Coronary artery (tissue), 2 donors: ENCODE measurements around the gene S100A3.

ENCODE experiments used
- DNase-seq: peaks from one replicate; pipeline ENCODE4 v3.0.0-alpha.2; 2017; ENCODE audit warnings: low spot score
- H3K27ac ChIP-seq, 2 donors: fragments of 200-600 bp; sonication (generic); one replicate each; pipeline ENCODE4 v1.5.1; 2016 to 2019
- H3K4me3 ChIP-seq: fragments of 200-600 bp; sonication (generic); 2 replicates; pipeline ENCODE4 v1.5.1; 2016; ENCODE audit warnings: mild to moderate bottlenecking, moderate library complexity
- CTCF ChIP-seq: fragments of 200-600 bp; sonication (generic); IDR thresholded peaks from one replicate; pipeline ENCODE4 v1.5.1; 2019; ENCODE audit warnings: antibody characterized with exemption

The S100A3 gene

GRCh38 chr1:153509729-153510354 is 39.2 kb downstream of the S100A3 start:
- DNase-seq = no peak

GRCh38 chr1:153509036-153509435 is 40.0 kb downstream of the S100A3 start:
- no peak for TF ChIP-seq CTCF
- no peak overlapping the region for H3K4me3 ChIP-seq
- H3K27ac ChIP-seq = no peak overlapping the region
- DNase-seq = no peak

More at GRCh38 chr1:153509729-153510354, 39.2 kb downstream of the S100A3 start:
- Histone ChIP-seq H3K4me3 (no peak overlapping the region), H3K27ac (no peak overlapping the region)
- TF ChIP-seq CTCF = peak; percentile 12

- TF ChIP-seq CTCF = no peak
- H3K4me3 ChIP-seq = no peak overlapping the region
- no peak for DNase-seq
- peak overlapping the region; percentile 87 to 95 for H3K27ac ChIP-seq
These were observed 41.0 kb downstream of the S100A3 start for GRCh38 chr1:153507926-153508583.

GRCh38 chr1:153506831-153507413 is 42.1 kb downstream of the S100A3 start:
- H3K4me3 ChIP-seq = peak overlapping the region; percentile 35
- H3K27ac ChIP-seq = peak overlapping the region; percentile 87 to 95
- no peak for TF ChIP-seq CTCF
- DNase-seq = peak; percentile 95

- Histone ChIP-seq H3K4me3 (peak overlapping the region; percentile 11), H3K27ac (peak overlapping the region; percentile 87 to 95)
- DNase-seq = no peak
- TF ChIP-seq CTCF = no peak
These were observed 42.7 kb downstream of the S100A3 start for GRCh38 chr1:153506386-153506785.

GRCh38 chr1:153505576-153505975 is 43.5 kb downstream of the S100A3 start:
- H3K4me3 ChIP-seq = no peak overlapping the region
- TF ChIP-seq CTCF = no peak
- H3K27ac ChIP-seq = peak overlapping the region in 1 of 2 donors; percentile 95
- no peak for DNase-seq
